GM12878 (cell line): ENCODE data around the gene RBMS3. TPM values are rescaled to one million over a fixed set of nuclear protein-coding genes. Genes with fewer than 3 reads are reported as not detected.

ENCODE experiments used
- ATAC-seq: fragments of 200-7000 bp; cut with Tn5 transposase; 3 replicates; pipeline ENCODE4 v1.9.1; 2020; ENCODE audit warnings: mild to moderate bottlenecking, moderate library complexity
- BruUV-seq: library from RNA; stranded (reverse); fragments of 400-500 nt; replicated peaks from 2 replicates; lab custom pipeline; 2021; lab: Mats Ljungman, UMichigan
- CTCF ChIA-PET: fragments of 300-600 bp; sonication (Branson Sonifier 250); formaldehyde crosslinking; extraction: SDS; loops from one replicate; lab custom pipeline; 2021; ENCODE audit warnings: inconsistent platforms; lab: Yijun Ruan, JAX
- POLR2A ChIA-PET: fragments of 350-600 bp; formaldehyde crosslinking; extraction: SDS; loops from one replicate; lab custom pipeline; 2021; ENCODE audit warnings: inconsistent platforms; lab: Charles Lee
- RAD21 ChIA-PET: fragments of 300-600 bp; sonication (Branson Sonifier 250); formaldehyde crosslinking; loops from one replicate; lab custom pipeline; 2023; ENCODE audit warnings: antibody characterized with exemption; ENCODE audit not compliant: unreplicated experiment; lab: Charles Lee
- SMC1A ChIA-PET: fragments of 300-600 bp; sonication (Branson Sonifier 250); formaldehyde crosslinking; loops from one replicate; lab custom pipeline; 2023; ENCODE audit not compliant: unreplicated experiment, uncharacterized antibody; lab: Charles Lee
- DNase-seq: peaks from one replicate; pipeline ENCODE4 v3.0.0-alpha.2; 2011; ENCODE audit warnings: low read depth, low spot score
- FAIRE-seq: peaks from 3 replicates; lab custom pipeline; 2011; peaks lifted over from hg19 to GRCh38; lab: Jason Lieb, UNC
- H2AFZ ChIP-seq: 2 replicates; pipeline ENCODE4 v1.6.0; 2011; ENCODE audit warnings: low read depth, low read length, control low read depth; ENCODE audit not compliant: control insufficient read depth
- H3K27ac ChIP-seq: 2 replicates; pipeline ENCODE4 v1.5.1; 2011; ENCODE audit warnings: control low read depth; ENCODE audit not compliant: control insufficient read depth, insufficient read depth
- H3K27me3 ChIP-seq, 2 experiments: replicated peaks in 1 of 2; 2 replicates each; pipeline versions ENCODE4 v1.6.0 to v1.6.1; 2011; ENCODE audit warnings: low read length in 1 of 2; ENCODE audit not compliant: control insufficient read depth in 2 of 2, insufficient read depth in 2 of 2
- H3K36me3 ChIP-seq, 2 experiments: 2 replicates each; pipeline ENCODE4 v1.5.1; 2011; ENCODE audit warnings: low read length in 1 of 2; ENCODE audit not compliant: control insufficient read depth in 2 of 2, insufficient read depth in 2 of 2
- H3K4me1 ChIP-seq: 2 replicates; pipeline ENCODE4 v1.6.1; 2011; ENCODE audit warnings: mild to moderate bottlenecking, low read length, moderate library complexity, mixed read lengths; ENCODE audit not compliant: control insufficient read depth, insufficient read depth
- H3K4me2 ChIP-seq: 2 replicates; pipeline ENCODE4 v1.6.0; 2011; ENCODE audit warnings: control low read depth; ENCODE audit not compliant: control insufficient read depth, insufficient read depth
- H3K4me3 ChIP-seq: fragments of 200-600 bp; sonication (generic); 2 replicates; pipeline ENCODE4 v1.5.1; 2016
- H3K79me2 ChIP-seq: 2 replicates; pipeline ENCODE4 v1.6.0; 2011; ENCODE audit warnings: low read length; ENCODE audit not compliant: control insufficient read depth, insufficient read depth
- H3K9ac ChIP-seq: 2 replicates; pipeline ENCODE4 v1.8.0; 2011; ENCODE audit warnings: low read length, control low read depth, mixed read lengths; ENCODE audit not compliant: control insufficient read depth, insufficient read depth
- H3K9me3 ChIP-seq: replicated peaks from 3 replicates; pipeline ENCODE4 v1.5.1; 2011; ENCODE audit warnings: mild to moderate bottlenecking, low read length; ENCODE audit not compliant: control insufficient read depth, insufficient read depth
- H4K20me1 ChIP-seq: 2 replicates; pipeline ENCODE4 v1.6.0; 2011; ENCODE audit not compliant: control insufficient read depth, insufficient read depth
- ATF7 ChIP-seq: fragments of 450-650 bp; IDR thresholded peaks from 2 replicates; pipeline ENCODE4 v1.6.1; 2016; ENCODE audit warnings: low read depth, mild to moderate bottlenecking
- BACH1 ChIP-seq: fragments of 450-650 bp; IDR thresholded peaks from 2 replicates; pipeline ENCODE4 v1.6.1; 2017; ENCODE audit warnings: mild to moderate bottlenecking, borderline replicate concordance
- EED ChIP-seq: sonication (generic); IDR thresholded peaks from 2 replicates; pipeline ENCODE4 v1.6.1; 2016; ENCODE audit warnings: antibody characterized with exemption, low read depth
- IKZF1 ChIP-seq: fragments of 450-650 bp; conservative IDR thresholded peaks from 2 replicates; pipeline ENCODE4 v1.6.1; 2017; ENCODE audit warnings: antibody characterized with exemption, mild to moderate bottlenecking
- NR2C1 ChIP-seq: fragments of 450-650 bp; IDR thresholded peaks from 2 replicates; pipeline ENCODE4 v1.6.1; 2017; ENCODE audit warnings: antibody characterized with exemption, mild to moderate bottlenecking, moderate library complexity
- PAX5 ChIP-seq: IDR thresholded peaks from 2 replicates; pipeline ENCODE4 v1.6.1; 2011; ENCODE audit warnings: low read depth, low read length, borderline replicate concordance
- PBX3 ChIP-seq: IDR thresholded peaks from 2 replicates; pipeline ENCODE4 v1.6.1; 2011; ENCODE audit warnings: mild to moderate bottlenecking, low read depth, low read length, moderate library complexity; ENCODE audit not compliant: insufficient replicate concordance
- WGBS: methylation state at CpG from one replicate; pipeline ENCODE4 v1.1.6; 2016; ENCODE audit warnings: low lambda C conversion rate; ENCODE audit not compliant: insufficient replicate concordance, insufficient coverage; ENCODE audit errors: missing lambda C conversion rate; 5-methylcytosine and 5-hydroxymethylcytosine counted together
- in situ Hi-C: fragments of 300-500 bp; cut with MboI; formaldehyde crosslinking; loops from 9 replicates; pipeline ENCODE4 v1.14.3; 2018; ENCODE audit warnings: mixed read lengths
- intact Hi-C: fragments of 100-400 bp; cut with micrococcal nuclease; formaldehyde crosslinking; loops from one replicate; pipeline ENCODE4 v1.14.2; 2022; ENCODE audit not compliant: unreplicated experiment
- polyA plus RNA-seq, 11 experiments: library from polyadenylated mRNA; depleted of rRNA in 4 of 11; unstranded in 6 of 11; stranded (reverse) in 5 of 11; fragments of >200 nt; fragmentation: Nextera tagmentation in 4 of 11; fragmentation: Illumina TruSeq in 1 of 11; extraction: Ambion mirVana in 4 of 11; extraction: Trizol in 1 of 11; gene quantifications; 1 replicate in 1 of 11; 2 replicates in 10 of 11; pipeline versions ENCODE4 v1.2.1 to v1.2.3, GENCODE V29; 2011 to 2016; ENCODE audit warnings: inconsistent platforms in 2 of 11, missing spikeins in 2 of 11, low read depth in 1 of 11
- total RNA-seq, 4 experiments: library from RNA; depleted of rRNA in 3 of 4; stranded (reverse); fragments of >200 nt in 3 of 4; fragmentation: Illumina TruSeq in 1 of 4; extraction: Trizol in 1 of 4; gene quantifications; 2 replicates each; pipeline versions ENCODE4 v1.2.1 to v1.2.3, GENCODE V29; 2013 to 2021
- TF ChIP-seq, protein P1 (sequence below): fragments of 450-650 bp; IDR thresholded peaks from 2 replicates; pipeline ENCODE4 v1.6.1; 2018; ENCODE audit warnings: borderline replicate concordance, mild to moderate bottlenecking; ENCODE audit not compliant: partially characterized antibody
- TF ChIP-seq, protein P2 (sequence below): IDR thresholded peaks from 2 replicates; pipeline ENCODE4 v1.6.1; 2012; ENCODE audit warnings: low read depth, low read length, improper control_type of control experiment
- TF ChIP-seq, protein P3 (sequence below): IDR thresholded peaks from 2 replicates; pipeline ENCODE4 v1.6.1; 2012; ENCODE audit warnings: low read length, inconsistent platforms

Gene RBMS3
- total and polyA plus RNA-seq, 10 of the 15 experiments (the other 5 are each of a cell fraction or from before 2014, with no cell fraction given): 0.79 to 4.7 (median 3.1) TPM

DNA sequence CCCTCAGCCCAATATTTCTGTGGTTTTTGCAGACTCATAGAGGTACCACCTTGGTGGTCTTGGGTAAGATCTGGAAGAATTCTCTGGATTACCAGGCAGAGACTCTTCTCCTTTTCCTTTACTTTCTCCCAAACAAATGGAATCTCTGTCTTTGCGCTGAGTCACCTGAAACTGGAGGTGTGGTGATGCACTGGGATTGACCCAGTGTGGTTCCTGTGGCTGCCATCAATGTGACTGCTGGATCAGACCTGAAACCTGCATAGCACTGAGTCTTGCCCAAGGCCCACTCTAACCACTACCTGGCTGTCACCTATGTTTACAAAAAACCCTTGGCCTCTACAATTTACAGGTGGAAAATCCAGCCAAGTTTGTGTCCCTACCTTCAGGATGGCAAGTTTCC lies 295.3 kb downstream of the RBMS3 start:
- Histone ChIP-seq H4K20me1 (no peaks in the 10 kb centered on the region), H3K36me3 (no peaks in the 10 kb centered on the region), H3K4me3 (no peak overlapping the region), H3K9me3 (no peaks in the 10 kb centered on the region), H3K9ac (no peak overlapping the region), H3K27me3 (no peaks in the 10 kb centered on the region), H3K4me2 (no peak overlapping the region), H3K27ac (no peak overlapping the region), H2AFZ (no peak overlapping the region), H3K4me1 (no peaks in the 10 kb centered on the region), H3K79me2 (no peaks in the 10 kb centered on the region)
- FAIRE-seq (no peak), ATAC-seq (no peak), DNase-seq (no peak)
- no TSS peak for BruUV-seq
- RAD21 ChIA-PET: no interaction called here
- intact Hi-C loops: no loop called here
- TF ChIP-seq ATF7 (no peak), PAX5 (no peak), IKZF1 (no peak), BACH1 (no peak), PBX3 (no peak), NR2C1 (no peak), EED (no peak)
- TF ChIP-seq, protein P1, sequence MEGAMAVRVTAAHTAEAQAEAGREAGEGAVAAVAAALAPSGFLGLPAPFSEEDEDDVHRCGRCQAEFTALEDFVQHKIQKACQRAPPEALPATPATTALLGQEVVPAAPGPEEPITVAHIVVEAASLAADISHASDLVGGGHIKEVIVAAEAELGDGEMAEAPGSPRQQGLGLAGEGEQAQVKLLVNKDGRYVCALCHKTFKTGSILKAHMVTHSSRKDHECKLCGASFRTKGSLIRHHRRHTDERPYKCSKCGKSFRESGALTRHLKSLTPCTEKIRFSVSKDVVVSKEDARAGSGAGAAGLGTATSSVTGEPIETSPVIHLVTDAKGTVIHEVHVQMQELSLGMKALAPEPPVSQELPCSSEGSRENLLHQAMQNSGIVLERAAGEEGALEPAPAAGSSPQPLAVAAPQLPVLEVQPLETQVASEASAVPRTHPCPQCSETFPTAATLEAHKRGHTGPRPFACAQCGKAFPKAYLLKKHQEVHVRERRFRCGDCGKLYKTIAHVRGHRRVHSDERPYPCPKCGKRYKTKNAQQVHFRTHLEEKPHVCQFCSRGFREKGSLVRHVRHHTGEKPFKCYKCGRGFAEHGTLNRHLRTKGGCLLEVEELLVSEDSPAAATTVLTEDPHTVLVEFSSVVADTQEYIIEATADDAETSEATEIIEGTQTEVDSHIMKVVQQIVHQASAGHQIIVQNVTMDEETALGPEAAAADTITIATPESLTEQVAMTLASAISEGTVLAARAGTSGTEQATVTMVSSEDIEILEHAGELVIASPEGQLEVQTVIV: no peak
- TF ChIP-seq, protein P2, sequence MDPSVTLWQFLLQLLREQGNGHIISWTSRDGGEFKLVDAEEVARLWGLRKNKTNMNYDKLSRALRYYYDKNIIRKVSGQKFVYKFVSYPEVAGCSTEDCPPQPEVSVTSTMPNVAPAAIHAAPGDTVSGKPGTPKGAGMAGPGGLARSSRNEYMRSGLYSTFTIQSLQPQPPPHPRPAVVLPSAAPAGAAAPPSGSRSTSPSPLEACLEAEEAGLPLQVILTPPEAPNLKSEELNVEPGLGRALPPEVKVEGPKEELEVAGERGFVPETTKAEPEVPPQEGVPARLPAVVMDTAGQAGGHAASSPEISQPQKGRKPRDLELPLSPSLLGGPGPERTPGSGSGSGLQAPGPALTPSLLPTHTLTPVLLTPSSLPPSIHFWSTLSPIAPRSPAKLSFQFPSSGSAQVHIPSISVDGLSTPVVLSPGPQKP: no peak
- TF ChIP-seq, protein P3, sequence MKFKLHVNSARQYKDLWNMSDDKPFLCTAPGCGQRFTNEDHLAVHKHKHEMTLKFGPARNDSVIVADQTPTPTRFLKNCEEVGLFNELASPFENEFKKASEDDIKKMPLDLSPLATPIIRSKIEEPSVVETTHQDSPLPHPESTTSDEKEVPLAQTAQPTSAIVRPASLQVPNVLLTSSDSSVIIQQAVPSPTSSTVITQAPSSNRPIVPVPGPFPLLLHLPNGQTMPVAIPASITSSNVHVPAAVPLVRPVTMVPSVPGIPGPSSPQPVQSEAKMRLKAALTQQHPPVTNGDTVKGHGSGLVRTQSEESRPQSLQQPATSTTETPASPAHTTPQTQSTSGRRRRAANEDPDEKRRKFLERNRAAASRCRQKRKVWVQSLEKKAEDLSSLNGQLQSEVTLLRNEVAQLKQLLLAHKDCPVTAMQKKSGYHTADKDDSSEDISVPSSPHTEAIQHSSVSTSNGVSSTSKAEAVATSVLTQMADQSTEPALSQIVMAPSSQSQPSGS: no peak
- CTCF ChIA-PET: no interaction called here
- 37% methylated on average over 1 of the region's 1 CpG for WGBS
- in situ Hi-C loops: no loop called here
- SMC1A ChIA-PET: no interaction called here
- POLR2A ChIA-PET: no interaction called here
